Upper lobe of left lung (tissue), 4 donors: ENCODE measurements around the gene MASP1.

Source experiments
- POLR2AphosphoS5 ChIP-seq, 2 donors: sonication (generic); formaldehyde crosslinking; IDR thresholded peaks; one replicate each; pipeline ENCODE4 v1.5.1; 2017; ENCODE audit warnings: antibody characterized with exemption in 2 of 2
- TF ChIP-seq, protein P1 (sequence below), 6 experiments: fragments of 450-650 bp in 4 of 6; fragments of 200-600 bp in 2 of 6; sonication (generic) in 2 of 6; IDR thresholded peaks; one replicate each; pipeline ENCODE4 v1.5.1; 2016 to 2019; ENCODE audit warnings: antibody characterized with exemption in 6 of 6

DNA sequence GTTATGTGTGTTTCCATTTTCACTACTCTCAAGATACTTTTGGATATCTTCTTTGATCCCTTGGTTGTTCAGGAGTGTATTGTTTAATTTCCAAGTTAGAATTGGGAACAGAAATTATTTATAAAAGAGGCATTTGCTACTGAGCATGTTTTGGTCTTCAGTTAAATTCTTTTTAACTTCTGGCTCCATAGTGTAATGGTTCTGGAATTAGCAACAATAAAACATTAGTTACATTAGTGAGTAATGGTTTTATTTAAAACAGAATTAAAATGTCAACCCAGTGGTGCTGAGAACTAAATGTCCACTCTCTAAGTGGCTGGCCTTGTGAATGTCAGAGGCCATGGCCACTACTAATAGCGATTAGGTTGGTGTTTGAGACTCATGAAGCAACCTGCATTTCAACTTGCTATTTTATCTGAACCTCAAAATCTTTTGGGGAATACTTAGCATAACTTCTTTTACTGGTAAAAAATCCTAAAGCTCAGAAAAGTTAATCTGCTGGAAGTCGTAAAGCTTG is 19.5 kb upstream of the MASP1 start:
- TF ChIP-seq, protein P1, sequence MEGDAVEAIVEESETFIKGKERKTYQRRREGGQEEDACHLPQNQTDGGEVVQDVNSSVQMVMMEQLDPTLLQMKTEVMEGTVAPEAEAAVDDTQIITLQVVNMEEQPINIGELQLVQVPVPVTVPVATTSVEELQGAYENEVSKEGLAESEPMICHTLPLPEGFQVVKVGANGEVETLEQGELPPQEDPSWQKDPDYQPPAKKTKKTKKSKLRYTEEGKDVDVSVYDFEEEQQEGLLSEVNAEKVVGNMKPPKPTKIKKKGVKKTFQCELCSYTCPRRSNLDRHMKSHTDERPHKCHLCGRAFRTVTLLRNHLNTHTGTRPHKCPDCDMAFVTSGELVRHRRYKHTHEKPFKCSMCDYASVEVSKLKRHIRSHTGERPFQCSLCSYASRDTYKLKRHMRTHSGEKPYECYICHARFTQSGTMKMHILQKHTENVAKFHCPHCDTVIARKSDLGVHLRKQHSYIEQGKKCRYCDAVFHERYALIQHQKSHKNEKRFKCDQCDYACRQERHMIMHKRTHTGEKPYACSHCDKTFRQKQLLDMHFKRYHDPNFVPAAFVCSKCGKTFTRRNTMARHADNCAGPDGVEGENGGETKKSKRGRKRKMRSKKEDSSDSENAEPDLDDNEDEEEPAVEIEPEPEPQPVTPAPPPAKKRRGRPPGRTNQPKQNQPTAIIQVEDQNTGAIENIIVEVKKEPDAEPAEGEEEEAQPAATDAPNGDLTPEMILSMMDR (IDR thresholded peaks at IDR 0.05): no peak
- no peak for TF ChIP-seq POLR2AphosphoS5 (IDR thresholded peaks at IDR 0.05)
